Gastroesophageal sphincter (tissue), 4 donors: ENCODE results near the gene WFIKKN2. TPM values are rescaled to one million over a fixed set of nuclear protein-coding genes. Genes with fewer than 3 reads are reported as not detected.

ENCODE experiments used
- ATAC-seq: fragments of 150-250 bp; one replicate; pipeline ENCODE4 v1.9.1; 2016; ENCODE audit warnings: mild to moderate bottlenecking, moderate library complexity
- H3K27ac ChIP-seq, 4 donors: fragments of 200-600 bp; sonication (generic) in 3 of 4; 1 replicate in 3 of 4; 2 replicates in 1 of 4; pipeline ENCODE4 v1.5.1; 2016 to 2019
- H3K27me3 ChIP-seq: fragments of 200-600 bp; sonication (generic); one replicate; pipeline ENCODE4 v1.5.1; 2019
- H3K36me3 ChIP-seq, 2 donors: fragments of 200-600 bp; sonication (generic); one replicate each; pipeline ENCODE4 v1.5.1; 2019; ENCODE audit warnings: control low read depth in 1 of 2
- H3K4me1 ChIP-seq, 3 donors: fragments of 200-600 bp; sonication (generic); 1 replicate in 2 of 3; 2 replicates in 1 of 3; pipeline ENCODE4 v1.5.1; 2016 to 2019; ENCODE audit warnings: control low read depth in 2 of 3
- H3K4me3 ChIP-seq, 2 donors: fragments of 200-600 bp; sonication (generic); one replicate each; pipeline ENCODE4 v1.5.1; 2019; ENCODE audit warnings: mild to moderate bottlenecking in 1 of 2, moderate library complexity in 1 of 2
- H3K9me3 ChIP-seq, 3 donors: fragments of 200-600 bp; sonication (generic); one replicate each; pipeline ENCODE4 v1.5.1; 2017 to 2019; ENCODE audit warnings: control low read depth in 2 of 3
- EP300 ChIP-seq: sonication (generic); formaldehyde crosslinking; IDR thresholded peaks from one replicate; pipeline ENCODE4 v1.6.1; 2017; ENCODE audit warnings: antibody characterized with exemption, mild to moderate bottlenecking
- POLR2A ChIP-seq, 2 donors: fragments of 450-650 bp; IDR thresholded peaks; one replicate each; pipeline ENCODE4 v1.6.1; 2017; ENCODE audit warnings: antibody characterized with exemption in 2 of 2, mild to moderate bottlenecking in 2 of 2, moderate library complexity in 1 of 2
- POLR2AphosphoS5 ChIP-seq: sonication (generic); formaldehyde crosslinking; IDR thresholded peaks from one replicate; pipeline ENCODE4 v1.6.1; 2017; ENCODE audit warnings: antibody characterized with exemption
- WGBS, 2 donors: methylation state at CpG; one replicate each; pipeline ENCODE4 v1.1.5; 2018; ENCODE audit warnings: low coverage in 1 of 2; 5-methylcytosine and 5-hydroxymethylcytosine counted together
- total RNA-seq, 4 donors: library from RNA; depleted of rRNA; stranded (reverse); fragments of >200 nt; gene quantifications; one replicate each; pipeline ENCODE4 v1.1.0, GENCODE V29; 2016
- TF ChIP-seq, protein P1 (sequence below), 4 experiments: fragments of 200-600 bp in 2 of 4; fragments of 450-650 bp in 2 of 4; sonication (generic) in 1 of 4; IDR thresholded peaks; one replicate each; pipeline ENCODE4 v1.5.1; 2017 to 2019; ENCODE audit warnings: antibody characterized with exemption in 4 of 4, mild to moderate bottlenecking in 2 of 4, moderate library complexity in 2 of 4

Gene WFIKKN2
- total RNA-seq, 4 donors from 2014 or later, result 0.16 to 0.69 (median 0.36) TPM

DNA sequence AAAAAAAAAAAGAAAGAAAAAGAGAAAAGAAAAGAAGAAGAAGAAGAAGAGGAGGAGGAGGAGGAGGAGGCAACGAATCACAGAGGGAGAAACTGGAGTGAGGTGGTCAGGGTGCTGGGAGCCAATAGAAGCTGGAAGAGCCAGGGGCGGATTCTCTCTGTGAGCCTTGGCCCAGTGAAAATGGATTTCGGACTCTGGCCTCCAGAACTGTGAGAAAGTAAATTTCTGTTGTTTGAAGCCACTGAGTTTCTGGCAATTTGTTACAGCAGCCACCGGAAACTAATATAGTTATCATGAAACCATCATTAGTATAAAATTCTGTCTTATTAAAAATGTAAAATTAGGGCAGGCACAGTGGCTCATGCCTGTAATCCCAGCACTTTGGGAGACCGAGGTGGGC lies 27.7 kb upstream of the WFIKKN2 start:
- Histone ChIP-seq H3K27ac (no peak overlapping the region), H3K27me3 (no peaks in the 10 kb centered on the region), H3K4me3 (no peak overlapping the region), H3K4me1 (no peaks in the 10 kb centered on the region), H3K9me3 (no peaks in the 10 kb centered on the region), H3K36me3 (no peaks in the 10 kb centered on the region)
- no peak for ATAC-seq
- TF ChIP-seq EP300 (no peak), POLR2AphosphoS5 (no peak), POLR2A (IDR thresholded peaks at IDR 0.05) (no peak)
- TF ChIP-seq, protein P1, sequence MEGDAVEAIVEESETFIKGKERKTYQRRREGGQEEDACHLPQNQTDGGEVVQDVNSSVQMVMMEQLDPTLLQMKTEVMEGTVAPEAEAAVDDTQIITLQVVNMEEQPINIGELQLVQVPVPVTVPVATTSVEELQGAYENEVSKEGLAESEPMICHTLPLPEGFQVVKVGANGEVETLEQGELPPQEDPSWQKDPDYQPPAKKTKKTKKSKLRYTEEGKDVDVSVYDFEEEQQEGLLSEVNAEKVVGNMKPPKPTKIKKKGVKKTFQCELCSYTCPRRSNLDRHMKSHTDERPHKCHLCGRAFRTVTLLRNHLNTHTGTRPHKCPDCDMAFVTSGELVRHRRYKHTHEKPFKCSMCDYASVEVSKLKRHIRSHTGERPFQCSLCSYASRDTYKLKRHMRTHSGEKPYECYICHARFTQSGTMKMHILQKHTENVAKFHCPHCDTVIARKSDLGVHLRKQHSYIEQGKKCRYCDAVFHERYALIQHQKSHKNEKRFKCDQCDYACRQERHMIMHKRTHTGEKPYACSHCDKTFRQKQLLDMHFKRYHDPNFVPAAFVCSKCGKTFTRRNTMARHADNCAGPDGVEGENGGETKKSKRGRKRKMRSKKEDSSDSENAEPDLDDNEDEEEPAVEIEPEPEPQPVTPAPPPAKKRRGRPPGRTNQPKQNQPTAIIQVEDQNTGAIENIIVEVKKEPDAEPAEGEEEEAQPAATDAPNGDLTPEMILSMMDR (IDR thresholded peaks at IDR 0.05), result no peak
- 84 to 86% methylated on average over 4 to 5 of the region's 5 CpGs for WGBS, 2 donors

DNA sequence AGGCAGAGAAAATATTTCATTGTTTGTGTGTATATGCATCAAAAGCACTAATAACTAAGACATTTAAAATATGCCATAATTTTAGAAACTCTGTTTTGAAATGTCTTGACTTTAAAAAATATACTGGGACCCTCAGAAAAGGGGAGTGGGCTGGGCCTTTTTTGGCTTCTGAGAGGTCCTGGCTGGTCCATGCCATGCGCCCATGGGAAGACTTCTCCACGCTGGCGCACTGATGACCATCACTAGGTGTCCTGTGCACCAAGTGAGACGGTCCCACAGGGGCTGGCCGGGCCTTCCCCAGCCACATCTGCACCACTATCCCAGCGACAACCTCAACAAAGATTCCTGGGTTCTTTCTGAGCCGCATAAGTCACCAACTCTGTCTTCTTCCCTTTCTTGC lies 27.0 kb upstream of the WFIKKN2 start:
- Histone ChIP-seq H3K4me3 (no peak overlapping the region), H3K36me3 (no peaks in the 10 kb centered on the region), H3K27me3 (no peaks in the 10 kb centered on the region), H3K27ac (no peak overlapping the region), H3K4me1 (no peaks in the 10 kb centered on the region), H3K9me3 (no peaks in the 10 kb centered on the region)
- TF ChIP-seq, protein P1 (IDR thresholded peaks at IDR 0.05), result no peak
- TF ChIP-seq POLR2A (IDR thresholded peaks at IDR 0.05) (no peak), EP300 (no peak), POLR2AphosphoS5 (no peak)
- ATAC-seq, result no peak
- WGBS, 2 donors, result 100% methylated on average over 3 of the region's 7 CpGs; no CpG with 5 or more reads in 1 of the 2 donors

DNA sequence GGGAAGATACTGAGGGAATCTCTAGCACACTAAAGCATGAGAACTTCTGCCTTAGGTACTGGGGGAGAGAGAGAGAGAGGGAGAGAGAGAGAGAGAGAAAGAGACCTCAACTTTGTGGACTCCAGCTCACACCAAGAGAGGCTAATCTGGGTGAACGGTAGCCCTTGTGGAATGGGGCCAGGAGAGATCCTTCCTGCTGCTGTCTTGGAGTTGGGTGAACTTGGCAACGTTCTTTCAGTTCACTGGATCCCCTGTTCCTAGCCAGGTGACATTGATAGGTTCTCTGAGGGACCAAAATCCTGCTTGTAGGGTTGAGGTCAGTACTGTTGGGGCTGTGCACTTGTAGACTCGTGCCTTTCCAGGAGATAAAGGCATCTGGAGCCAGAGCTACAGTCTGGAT lies 26.5 kb upstream of the WFIKKN2 start:
- Histone ChIP-seq H3K4me1 (no peaks in the 10 kb centered on the region), H3K27ac (no peak overlapping the region), H3K27me3 (no peaks in the 10 kb centered on the region), H3K36me3 (no peaks in the 10 kb centered on the region), H3K9me3 (no peaks in the 10 kb centered on the region), H3K4me3 (no peak overlapping the region)
- 29% methylated on average over 1 of the region's 3 CpGs; no CpG with 5 or more reads in 1 of the 2 donors for WGBS, 2 donors
- ATAC-seq, result no peak
- no peak for TF ChIP-seq POLR2AphosphoS5
- TF ChIP-seq, protein P1 (IDR thresholded peaks at IDR 0.05), result no peak
- TF ChIP-seq EP300, result no peak
- no peak for TF ChIP-seq POLR2A (IDR thresholded peaks at IDR 0.05)

DNA sequence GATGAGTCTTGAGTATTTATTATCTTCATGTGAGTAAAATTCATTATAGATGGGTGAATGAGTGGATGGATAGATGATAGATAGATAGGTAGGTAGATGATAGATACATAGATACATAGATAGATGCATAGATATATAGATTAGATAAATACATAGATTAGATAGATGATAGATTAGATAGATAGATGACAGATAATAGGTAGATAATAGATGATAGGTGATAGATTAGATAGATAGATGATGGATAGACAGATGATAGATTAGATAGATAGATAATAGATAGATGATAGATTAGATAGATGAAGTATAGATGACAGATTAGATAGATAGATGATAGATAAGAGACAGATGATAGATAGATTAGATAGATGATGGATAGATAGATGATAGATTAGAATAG lies 21.8 kb upstream of the WFIKKN2 start:
- no peaks in the 10 kb centered on the region for H3K36me3 ChIP-seq
- no peak overlapping the region for H3K27ac ChIP-seq
- peaks cover 0 to 8% (median 0%) of the 10 kb centered on the region in 3 donors for H3K4me1 ChIP-seq
- no peaks in the 10 kb centered on the region for H3K9me3 ChIP-seq
- no peaks in the 10 kb centered on the region for H3K27me3 ChIP-seq
- H3K4me3 ChIP-seq, result no peak overlapping the region
- ATAC-seq, result no peak
- TF ChIP-seq POLR2AphosphoS5 (no peak), POLR2A (IDR thresholded peaks at IDR 0.05) (no peak), EP300 (no peak)
- TF ChIP-seq, protein P1 (IDR thresholded peaks at IDR 0.05), result no peak

- TF ChIP-seq EP300 (no peak), POLR2AphosphoS5 (no peak), POLR2A (IDR thresholded peaks at IDR 0.05) (no peak)
- TF ChIP-seq, protein P1 (IDR thresholded peaks at IDR 0.05), result no peak
Observed at GRCh38 chr17:50815400-50815799, 20.0 kb upstream of the WFIKKN2 start.

More at GRCh38 chr17:50815400-50815799, 20.0 kb upstream of the WFIKKN2 start:
- no peak for ATAC-seq
- no peak overlapping the region for H3K27ac ChIP-seq
- H3K9me3 ChIP-seq, result no peaks in the 10 kb centered on the region
- no peak overlapping the region for H3K4me3 ChIP-seq
- H3K4me1 ChIP-seq, result peaks cover 0 to 8% (median 0%) of the 10 kb centered on the region in 3 donors
- WGBS, 2 donors, result 43 to 92% methylated on average over 3 of the region's 3 CpGs
- no peaks in the 10 kb centered on the region for H3K36me3 ChIP-seq
- H3K27me3 ChIP-seq, result no peaks in the 10 kb centered on the region
